ENCODE measurements around the gene RNF32.

Gene RNF32

DNA sequence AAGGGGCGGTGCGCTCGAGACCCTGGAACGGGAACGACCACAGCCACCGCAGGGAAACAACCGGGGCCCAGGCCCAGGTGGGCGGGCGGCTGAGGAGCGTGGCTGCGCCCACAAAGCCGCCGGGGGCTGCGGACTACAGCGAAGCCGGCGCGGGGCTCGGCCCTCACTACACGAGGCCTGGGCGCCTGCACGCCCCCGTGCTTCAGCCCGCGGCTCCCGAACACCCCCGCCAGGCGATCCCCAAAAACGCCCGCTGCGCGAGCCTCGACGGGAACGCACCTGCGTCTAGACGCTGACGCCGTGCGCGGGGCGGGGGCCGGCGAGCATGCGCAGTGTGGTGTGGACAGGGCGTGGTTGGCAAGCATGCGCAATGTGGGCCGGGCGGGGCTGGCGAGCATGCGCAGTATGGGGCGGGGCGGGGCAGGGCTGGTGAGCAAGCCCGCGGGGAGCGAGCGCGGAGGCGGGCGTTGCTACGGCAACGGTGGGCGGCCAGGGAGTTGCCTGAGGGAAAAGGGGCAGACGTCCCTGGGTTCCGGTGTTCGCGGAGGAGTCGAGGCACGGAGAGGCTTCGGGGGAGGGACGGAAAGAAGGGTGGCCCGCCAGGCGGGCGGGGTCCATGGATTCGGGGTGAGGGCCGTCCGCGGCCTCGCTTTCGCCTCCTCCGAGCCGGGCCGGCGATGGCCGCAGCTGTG, at the start of gene RNF32:
RNF32 (plus strand) TSS at position 518 of the 692 bp plus-strand sequence. CDS start 3,104 bp downstream, outside the sequence.
- DNase-seq (ENCODE audit: low read depth in 2 of 2) = peak; percentile 97 to 100

DNA sequence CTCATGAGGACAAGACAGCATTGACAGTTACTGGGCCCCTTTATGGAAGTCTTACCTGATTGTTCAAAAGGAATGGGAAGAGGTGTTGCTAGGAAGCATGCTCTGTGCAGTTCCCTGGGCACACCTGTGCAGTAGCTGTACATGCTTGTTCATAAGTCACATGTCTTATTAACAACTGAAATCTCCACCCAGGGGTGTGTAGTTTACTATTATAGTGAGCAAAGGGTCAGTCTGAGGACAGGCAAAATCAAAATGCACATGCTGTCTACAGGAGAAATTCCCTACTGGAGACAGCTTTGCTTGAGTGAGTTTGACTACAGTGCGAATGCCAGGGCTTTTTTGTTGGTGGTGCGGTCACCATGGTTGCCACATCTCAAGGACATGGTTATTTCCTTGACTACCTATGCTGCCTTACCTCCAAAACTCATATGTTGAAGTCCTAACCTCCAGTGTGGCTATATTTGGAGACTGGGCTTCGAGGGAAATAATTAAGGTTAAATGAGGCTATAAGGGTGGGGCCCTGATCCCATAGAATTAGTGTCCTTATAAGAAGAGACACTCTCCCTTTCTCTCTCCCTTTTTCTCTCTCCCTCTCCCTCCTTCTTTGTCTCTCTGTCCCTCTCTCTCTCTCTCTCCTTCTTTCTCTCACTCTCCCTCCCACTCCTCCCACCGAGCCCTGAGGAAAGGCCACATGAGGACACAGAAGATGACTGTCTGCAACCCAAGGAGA, 48.3 kb upstream of the RNF32 start:
- no peak for DNase-seq (ENCODE audit: low read depth in 2 of 2)

DNA sequence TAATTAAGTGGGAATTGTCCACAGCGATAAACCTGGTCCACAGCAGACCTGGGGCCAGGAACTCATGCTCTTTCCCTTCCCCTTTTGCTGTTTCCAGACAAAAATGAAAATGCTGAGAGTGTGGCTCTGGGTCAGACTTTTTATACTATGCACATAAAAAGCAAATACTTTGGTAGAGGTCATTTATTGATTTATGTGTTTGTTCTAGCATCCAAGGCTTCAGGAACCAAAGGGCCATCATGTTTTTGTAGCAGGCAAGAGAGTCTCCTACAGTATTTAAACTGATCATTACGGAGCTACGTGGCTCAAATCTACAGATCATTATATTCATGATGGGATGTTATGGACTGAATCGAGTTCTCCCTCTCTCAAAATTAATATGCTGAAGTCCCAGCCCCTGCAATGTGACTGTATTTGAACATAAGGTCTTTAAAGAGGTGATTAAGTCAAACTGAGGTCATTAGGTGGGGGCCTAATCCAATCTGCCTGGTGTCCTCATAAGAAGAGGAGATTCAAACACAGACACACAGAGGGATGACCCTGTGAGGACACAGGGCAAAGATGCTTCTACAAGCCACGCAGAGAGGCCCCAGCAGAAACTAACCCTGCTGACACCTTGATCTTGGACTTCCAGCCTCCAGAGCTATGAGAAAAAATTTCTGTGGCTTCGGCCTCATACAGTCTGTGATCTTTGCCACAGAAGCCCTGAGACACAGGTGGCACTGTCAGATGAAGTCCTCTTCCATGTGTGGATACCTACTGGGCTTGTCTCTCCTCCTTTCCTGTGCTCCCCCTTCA, 46.1 kb upstream of the RNF32 start:
- no peak for DNase-seq (ENCODE audit: low read depth in 2 of 2)

DNA sequence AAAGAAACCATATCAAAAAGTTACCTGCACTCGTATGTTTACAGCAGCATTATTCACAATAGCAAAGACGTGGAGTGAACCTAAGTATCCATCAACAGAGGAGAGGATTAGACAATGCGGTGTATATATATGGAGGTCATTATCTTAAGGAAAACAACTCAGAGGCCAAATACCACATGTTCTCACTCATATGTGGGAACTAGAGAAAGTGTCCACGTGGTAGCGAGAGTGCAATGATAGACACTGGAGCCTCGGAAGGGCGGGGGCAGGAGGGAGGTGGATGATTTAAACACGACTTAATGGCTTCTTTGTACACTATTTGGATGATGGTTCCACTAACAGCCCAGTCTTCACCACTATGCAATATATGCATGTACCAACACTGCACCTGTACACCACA, 40.1 kb upstream of the RNF32 start:
- no peak for DNase-seq (ENCODE audit: low read depth in 2 of 2)

DNA sequence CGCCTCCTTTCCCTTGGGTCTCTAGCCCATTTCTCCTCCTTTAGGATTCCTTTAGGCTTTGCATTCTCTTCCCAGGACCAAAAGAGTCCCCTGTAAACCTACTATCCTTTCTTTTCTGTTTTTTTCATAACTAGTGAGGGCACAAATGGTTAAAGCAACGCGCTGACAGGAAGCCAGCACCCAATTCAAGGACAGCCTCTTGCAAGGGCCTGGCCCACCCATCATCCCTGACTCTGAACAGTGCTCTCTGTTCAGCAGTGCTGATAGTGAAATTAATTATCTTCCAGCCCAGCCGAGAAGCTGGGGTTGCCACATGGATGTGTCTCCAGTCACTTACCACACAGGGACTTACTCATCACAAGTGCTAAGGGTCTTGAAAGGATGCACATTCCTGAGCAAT, 38.3 kb upstream of the RNF32 start:
- no peak for DNase-seq (ENCODE audit: low read depth in 2 of 2)

DNA sequence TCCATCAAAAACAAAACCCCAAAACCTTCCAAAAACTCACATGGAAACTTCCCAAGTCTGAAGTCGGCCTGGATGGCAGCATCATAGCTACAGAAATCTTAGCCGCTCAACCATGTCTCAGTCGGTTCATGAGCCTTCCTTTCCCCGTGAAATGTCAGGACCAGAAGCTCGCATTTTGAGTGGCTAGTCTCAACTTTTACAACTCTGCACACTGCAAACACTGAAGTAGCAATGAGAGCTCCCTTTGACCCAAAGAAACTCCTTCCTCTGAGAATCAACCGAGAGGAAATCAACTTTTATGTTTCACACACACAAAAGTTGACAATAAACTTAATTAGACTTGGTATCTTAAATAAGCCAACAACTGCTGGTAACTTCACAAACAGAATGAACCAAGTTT, 37.6 kb upstream of the RNF32 start:
- DNase-seq (ENCODE audit: low read depth in 2 of 2) = no peak

DNA sequence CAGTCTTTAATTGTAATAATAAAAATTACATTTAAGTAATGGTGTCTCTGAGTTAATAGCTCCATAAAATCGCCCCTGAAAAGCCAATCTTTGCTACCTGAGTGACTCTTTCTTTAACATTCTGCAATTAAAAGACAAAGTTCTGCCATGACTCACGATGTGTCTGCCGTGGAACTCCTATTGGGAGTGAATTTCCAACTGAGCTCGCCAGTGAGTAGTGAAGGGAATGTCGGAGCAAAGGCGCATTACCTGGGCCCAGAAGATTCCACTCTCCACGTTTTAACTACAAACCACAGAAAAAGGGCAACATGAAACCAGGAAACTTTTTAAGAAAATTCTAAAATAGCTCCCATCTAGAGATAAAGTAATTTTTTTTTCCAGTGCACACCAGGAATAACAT, 36.9 kb upstream of the RNF32 start:
- no peak for DNase-seq (ENCODE audit: low read depth in 2 of 2)

DNA sequence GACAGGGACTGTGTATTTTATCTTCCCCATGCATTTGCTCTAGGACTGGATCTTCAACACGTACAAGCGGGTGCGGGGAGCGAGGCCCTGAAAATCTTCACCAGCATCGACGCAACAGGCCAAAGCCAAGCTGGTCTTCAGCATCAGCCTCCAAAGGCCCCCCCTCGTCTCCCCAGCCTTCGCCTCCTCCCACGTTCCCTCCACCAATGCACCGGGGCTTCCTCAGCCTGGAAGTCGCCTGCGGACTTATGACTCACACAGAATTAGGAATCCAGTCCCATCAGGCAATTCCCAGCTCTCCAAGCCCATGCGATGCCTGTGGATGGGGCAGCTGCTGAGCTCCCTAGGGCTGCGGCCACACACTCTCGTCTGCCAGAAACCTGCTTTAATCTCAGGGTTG, 36.3 kb upstream of the RNF32 start:
- no peak for DNase-seq (ENCODE audit: low read depth in 2 of 2)

DNA sequence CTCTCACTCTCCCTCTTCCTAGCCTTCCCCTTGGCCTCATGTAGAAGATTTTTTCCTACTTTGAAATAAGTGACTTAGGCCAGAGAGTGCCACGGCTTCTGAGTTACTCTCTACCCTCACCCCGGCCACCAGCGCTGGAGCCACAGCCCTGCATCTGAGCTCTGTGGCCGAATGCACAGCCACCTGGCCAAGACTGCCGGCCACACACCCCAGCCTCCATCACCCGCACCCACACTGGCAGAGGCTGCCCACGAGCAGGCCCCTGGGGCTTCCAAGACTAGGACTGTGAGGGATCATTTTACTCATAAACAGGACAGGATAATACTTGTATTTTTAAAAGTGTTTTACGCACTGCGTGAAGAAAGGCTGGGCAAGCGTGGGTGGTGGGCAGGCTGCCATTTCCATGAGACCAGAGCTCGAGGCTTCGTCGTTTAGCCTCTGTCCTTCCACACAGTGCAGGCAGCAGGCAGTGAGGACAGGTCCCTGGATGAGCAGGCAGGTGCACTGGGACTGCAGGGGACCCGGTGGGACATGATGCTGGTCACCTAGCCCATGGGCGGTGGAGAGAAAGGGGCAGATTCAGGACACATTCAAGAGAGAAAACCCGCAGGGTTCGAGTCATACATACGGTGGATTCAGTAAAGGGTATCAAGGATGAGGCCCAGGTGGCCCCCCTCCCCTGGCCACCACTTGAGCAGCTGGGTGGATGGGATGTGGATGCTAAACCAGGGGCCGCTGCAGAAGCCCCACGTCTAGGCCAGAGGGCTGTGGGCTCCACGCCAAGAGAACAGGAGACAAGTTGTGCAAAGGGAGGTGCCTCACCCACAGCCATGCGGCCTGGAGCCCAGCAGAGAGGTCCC, 35.5 kb upstream of the RNF32 start:
- no peak for DNase-seq (ENCODE audit: low read depth in 2 of 2)

DNA sequence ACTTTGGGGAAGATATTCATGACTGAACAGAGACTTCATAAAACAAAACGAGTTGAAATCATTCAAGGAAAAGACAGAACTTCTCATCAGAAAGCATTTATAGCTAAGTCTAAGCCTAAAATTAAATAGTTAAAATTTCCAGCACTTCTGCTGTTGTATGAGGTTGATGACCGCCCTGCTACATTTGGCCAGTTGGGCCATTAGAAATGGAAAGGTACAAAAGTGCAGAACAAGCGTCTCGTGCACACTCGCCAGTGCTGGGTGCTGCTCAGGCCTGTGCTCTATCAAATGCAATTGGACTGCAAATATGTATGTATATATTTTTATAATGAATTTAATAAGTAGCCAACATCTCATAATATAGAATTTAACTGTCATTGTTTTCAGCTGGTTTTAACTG, 34.4 kb upstream of the RNF32 start:
- DNase-seq (ENCODE audit: low read depth in 2 of 2) = no peak

DNA sequence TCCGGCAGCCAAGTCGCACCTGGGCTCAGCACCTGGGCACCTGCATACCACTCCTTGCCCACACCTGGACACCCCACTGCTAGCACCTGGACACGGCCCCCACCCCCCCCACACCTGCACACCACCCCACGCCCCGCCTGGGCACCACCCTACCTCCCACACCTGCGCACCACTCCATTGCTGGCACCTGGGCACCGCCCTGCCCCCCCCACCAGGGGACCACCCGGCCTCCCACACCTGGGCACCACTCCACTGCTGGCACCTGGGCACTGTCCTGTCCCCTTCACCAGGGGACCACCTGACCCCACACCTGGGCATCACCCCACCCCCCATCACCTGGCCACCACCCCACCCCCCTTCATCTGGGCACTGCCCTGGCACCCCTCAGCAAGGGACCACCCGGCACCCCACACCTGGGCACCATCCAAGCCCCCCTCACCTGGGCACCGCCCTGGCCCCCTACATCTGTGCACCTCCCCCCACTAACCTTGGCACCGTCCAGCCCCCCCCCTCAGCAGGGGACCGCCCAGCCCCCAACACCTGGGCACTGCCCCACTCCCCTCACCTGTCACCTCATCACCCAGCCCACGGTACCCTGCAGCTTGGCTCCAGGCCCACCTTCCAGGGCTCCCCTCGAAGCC, 33.8 kb upstream of the RNF32 start:
- DNase-seq (ENCODE audit: low read depth in 2 of 2) = no peak

DNA sequence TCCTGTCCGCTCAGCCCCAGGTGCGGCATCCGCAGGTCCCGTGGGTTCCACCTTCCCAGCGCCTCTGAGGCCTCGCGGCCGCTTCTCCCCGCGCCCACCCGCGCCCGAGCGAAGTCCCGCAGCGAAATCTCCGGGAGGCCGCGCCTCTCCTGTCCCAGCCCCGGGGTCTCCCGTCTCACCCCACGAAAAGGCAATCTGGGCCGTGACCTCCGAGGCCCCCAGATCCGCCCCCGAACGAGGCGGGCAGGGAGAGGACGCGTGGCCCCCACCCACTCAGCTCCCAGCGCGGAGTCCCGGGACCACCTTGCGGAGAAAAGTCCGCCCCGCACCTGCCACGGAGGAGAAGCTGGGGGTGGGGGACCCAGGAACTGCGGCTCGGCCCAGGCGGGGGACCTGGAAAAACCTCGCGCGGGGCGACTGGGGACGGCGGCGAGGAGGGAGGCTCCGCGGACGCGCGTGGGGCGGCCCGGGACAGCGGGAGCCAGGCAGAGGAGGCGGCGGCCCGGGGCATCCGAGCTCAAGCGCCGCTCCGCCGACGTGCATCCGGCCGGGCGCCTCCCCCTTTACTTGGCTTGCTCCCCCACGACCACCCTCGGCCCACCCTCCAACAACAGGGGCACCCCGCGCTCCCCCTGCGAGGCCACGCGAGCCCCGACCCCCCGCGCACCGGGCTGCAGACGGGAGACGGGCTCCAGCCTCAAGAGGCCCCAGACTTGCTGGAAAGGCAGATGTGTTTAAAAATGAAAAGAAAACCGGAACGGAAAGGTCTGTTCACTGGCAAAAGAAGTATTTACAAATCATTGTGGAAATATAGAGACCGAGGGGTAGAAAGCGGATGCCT, 33.0 kb upstream of the RNF32 start:
- DNase-seq (ENCODE audit: low read depth in 2 of 2) = no peak

DNA sequence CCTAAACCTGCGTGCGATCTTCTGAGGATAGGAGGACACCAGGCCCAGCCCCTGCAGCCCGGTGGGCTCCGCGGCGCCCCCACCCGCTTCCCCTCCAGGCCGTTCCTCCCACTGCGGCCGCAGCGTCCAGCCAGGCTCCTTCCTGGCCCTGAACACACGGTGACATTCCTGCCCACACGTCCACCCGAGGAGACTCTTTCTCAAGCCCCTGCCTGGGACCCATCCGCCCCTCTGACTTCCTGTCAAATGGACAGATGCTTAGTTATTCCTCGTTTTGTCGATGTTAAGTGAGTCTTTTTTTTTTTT, 32.4 kb upstream of the RNF32 start:
- DNase-seq (ENCODE audit: low read depth in 2 of 2) = no peak

DNA sequence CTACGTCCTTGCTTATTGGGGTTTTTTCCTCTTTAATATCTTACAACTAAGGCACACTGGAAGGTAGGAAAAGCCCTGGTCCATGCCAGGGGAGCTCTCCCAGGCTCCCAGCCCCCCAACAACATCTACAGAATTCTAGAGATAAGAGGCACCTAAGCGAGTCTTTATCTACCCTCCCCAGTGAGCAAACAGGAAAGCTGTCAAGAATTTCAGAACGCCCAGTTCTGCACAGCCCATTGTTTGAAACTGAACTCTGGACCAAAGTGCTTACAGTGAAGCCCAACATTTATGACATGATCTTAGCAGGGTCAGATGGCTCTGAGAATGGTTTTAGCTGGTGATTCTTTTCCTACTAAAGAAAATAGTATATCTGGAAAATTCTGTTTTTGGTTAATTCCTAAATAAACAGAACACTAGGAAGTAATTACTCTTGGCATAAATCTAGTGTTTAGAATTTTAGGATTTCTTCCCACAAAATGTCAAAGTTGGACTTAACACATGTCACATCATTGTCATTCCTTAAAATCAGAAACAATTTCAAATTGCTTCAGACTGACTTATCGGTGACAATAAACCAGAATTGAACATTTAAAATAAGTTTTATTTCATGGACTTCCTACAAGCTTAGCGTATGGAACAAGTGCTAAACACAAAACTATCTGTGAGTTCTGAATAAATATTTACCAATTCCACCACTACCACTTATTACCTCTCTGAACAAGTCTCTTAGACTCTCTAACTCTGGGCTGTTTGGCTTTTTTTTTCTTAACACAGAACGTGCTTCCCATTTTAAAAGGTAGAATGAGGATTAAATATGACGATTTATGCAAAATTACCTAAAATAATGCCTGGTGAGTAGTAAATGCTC, 31.3 kb upstream of the RNF32 start:
- no peak for DNase-seq (ENCODE audit: low read depth in 2 of 2)

DNA sequence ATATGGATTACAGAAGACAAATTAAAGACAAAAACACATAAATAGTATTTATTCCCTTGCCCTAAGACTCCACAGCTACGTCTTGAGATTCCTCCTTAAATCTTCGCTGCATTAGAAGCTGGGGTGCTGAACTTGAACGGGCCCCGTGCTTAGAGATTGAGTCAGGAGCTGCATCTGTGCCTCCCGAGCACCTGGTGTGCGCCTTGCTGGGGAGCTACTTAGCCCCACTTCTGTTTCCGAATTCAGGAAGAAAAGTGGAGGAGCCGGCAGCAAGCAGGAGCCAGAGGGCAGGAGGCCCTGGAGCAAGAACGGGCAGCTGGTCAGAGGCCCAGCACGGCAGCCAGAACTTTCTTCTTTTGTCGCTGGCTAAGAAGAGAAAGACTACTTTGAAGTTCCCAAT, 30.4 kb upstream of the RNF32 start:
- DNase-seq (ENCODE audit: low read depth in 2 of 2) = no peak

DNA sequence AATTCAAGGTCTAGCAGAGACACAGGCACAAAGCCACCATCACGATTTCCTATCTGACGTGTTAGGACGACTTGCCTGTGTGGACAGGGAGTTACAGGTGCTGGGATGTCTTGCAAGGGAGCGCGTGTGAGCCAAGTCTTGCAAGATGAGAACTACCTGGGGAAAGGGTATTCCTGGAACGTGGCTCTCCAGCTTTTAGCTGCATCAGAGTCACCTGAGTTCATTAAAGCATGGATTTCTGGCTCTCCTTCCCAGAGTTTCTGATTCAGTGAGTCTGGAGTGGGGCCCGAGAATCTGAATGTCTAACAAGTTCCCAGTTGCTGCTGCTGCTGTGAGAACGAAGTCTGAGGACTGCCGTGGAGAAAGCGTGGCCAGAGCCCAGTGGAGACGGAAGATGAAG, 30.0 kb upstream of the RNF32 start:
- DNase-seq (ENCODE audit: low read depth in 2 of 2) = no peak

DNA sequence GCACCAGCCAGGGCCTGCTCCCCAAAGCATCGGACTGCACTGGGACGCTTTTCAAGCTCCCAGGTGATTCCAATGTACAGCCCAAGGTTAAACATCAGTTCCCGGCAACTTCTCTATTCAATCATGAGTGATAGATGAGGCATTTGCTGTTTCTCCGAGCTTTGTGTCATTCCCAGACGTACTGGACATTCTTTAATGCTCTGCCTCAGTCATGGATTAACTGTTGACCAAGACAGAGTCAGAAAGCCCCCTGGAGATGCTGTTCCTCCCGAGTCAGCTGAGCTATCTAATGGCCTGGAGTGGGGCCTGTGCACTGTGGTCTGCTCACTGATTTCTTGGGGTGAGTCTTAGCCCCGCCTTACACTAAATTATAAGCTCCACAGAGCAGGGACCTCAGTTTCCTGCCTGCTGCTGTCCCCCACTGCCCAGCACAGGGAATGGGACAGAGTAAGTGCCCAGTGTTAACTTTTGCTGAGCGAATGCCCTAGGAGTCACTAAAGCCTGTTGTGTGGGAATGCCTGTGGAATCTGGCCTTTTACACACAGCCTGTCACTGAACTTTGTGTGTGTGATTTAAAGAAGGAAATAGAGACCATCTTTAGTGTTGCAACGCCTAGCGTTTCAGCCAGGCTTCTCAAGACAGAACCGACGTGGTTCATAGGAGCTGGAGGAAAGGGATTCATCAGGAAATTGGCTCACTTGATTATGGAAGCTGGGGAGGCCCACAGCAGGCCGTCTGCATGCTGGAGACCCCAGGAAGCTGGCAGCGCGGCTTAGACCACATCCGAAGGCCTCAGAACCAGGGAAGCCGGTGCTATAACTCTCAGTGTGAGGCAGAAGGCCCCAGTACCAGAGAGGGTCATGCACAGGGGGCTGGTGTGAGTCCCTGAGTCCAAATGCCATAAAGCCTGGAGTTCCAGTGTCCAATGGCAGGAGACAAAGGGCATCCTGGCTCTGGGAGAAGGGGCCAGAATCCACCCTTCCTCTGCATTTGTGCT, 29.3 kb upstream of the RNF32 start:
- no peak for DNase-seq (ENCODE audit: low read depth in 2 of 2)

DNA sequence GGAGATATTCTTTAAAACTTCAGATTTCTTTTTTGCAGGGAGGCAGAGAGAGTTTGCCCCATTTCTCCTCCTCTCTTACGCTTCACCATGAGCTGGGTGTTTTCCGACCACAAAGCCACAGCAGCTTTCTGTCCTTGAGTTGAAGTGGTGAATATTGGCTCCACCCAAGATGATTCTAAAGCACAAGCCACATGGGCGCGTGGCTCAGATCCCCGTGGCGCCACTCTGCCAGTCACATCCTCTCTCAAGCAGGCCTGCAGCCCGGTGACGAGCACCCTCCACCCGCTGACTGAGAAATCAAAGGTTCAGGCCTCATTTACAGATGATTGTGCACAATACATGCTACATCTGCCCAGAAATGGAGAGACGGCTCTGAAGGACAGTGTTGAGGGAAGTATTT, 27.6 kb upstream of the RNF32 start:
- peak; percentile 41 to 55 for DNase-seq (ENCODE audit: low read depth in 2 of 2)
